ENCODE results near the gene HLX. TPM values are rescaled to one million over a fixed set of nuclear protein-coding genes. Genes with fewer than 3 reads are reported as not detected.

The HLX gene
- total and polyA plus RNA-seq, 2 donors (not counting 1 experiment from before 2014, with no cell fraction given) = 8.2 to 22.3 TPM

DNA sequence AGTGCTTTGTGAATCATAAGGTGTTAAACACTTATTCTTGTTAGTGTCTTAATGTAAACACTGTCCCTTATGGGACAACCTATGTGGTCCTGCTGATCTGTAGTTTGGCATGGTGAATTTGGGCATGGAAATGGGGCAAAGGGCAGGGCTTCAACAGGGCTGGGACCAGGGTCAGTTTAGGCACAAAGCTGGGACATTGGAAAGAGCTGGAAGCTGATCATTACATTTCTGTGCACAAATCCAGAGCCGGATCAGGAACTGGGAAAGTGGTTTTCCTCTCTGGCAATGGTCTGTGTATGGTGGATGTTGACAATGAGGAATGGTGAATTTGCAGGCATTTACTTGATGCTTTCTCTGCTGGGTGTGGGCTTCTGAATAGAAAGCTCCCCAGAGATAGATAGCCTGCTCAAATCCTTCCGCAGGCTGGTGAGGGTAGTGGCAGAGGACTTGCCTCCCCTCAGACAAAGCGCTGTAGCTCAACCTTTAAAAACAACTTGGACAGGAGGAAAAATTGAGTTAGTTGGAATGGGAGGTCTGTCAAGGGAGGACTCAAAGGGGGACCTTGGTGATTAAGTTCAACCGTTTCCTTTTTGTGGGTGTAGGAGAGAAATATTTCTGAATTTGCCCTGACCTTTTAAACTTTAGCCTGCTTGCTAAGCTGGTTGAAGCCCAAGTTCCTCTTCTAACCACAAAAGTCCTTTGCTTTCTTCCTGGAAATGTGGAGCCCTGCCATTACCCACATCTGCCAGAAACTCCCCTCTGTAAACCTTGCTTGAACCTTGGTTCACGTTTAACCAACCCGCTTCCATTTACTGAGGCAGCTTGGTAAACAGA is 35.3 kb downstream of the HLX start:
- Histone ChIP-seq H3K4me1 (ENCODE audit: control insufficient read depth, extremely low read depth, insufficient read depth, low read length) (no peaks in the 10 kb centered on the region), H3K27me3 (ENCODE audit: control insufficient read depth, insufficient read depth, low read length) (no peaks in the 10 kb centered on the region), H3K4me3 (replicated peaks in 1 of 4; ENCODE audit: control extremely low read depth in 1 of 4, insufficient read depth in 1 of 4, low read depth in 3 of 4, low read length in 4 of 4) (no peak overlapping the region), H3K9ac (ENCODE audit: insufficient read depth, low read length) (no peak overlapping the region), H3K79me2 (ENCODE audit: control insufficient read depth, insufficient read depth, low read length) (no peaks in the 10 kb centered on the region), H3K36me3 (ENCODE audit: control insufficient read depth, insufficient read depth, low read length) (no peaks in the 10 kb centered on the region), H4K20me1 (ENCODE audit: control insufficient read depth, extremely low read depth, insufficient read depth, low read length) (no peaks in the 10 kb centered on the region), H3K4me2 (ENCODE audit: extremely low read depth, insufficient read depth, low read length) (no peak overlapping the region), H3K27ac (ENCODE audit: insufficient read depth, low read length) (no peak overlapping the region), H3K9me3 (ENCODE audit: control insufficient read depth, insufficient read depth, low read depth, low read length) (no peaks in the 10 kb centered on the region), H2AFZ (ENCODE audit: low read length) (no peak overlapping the region)
- TF ChIP-seq, protein P1, sequence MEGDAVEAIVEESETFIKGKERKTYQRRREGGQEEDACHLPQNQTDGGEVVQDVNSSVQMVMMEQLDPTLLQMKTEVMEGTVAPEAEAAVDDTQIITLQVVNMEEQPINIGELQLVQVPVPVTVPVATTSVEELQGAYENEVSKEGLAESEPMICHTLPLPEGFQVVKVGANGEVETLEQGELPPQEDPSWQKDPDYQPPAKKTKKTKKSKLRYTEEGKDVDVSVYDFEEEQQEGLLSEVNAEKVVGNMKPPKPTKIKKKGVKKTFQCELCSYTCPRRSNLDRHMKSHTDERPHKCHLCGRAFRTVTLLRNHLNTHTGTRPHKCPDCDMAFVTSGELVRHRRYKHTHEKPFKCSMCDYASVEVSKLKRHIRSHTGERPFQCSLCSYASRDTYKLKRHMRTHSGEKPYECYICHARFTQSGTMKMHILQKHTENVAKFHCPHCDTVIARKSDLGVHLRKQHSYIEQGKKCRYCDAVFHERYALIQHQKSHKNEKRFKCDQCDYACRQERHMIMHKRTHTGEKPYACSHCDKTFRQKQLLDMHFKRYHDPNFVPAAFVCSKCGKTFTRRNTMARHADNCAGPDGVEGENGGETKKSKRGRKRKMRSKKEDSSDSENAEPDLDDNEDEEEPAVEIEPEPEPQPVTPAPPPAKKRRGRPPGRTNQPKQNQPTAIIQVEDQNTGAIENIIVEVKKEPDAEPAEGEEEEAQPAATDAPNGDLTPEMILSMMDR (conservative IDR thresholded peaks at IDR 0.05 in 1 of 2, IDR thresholded peaks at IDR 0.05 in 1 of 2; ENCODE audit: low read depth in 1 of 2, low read length in 2 of 2) = no peak
- no peak for TF ChIP-seq EZH2 (IDR thresholded peaks at IDR 0.05; ENCODE audit: low read length, missing control alignments)
- DNase-seq (ENCODE audit: low read depth in 2 of 2) = no peak

DNA sequence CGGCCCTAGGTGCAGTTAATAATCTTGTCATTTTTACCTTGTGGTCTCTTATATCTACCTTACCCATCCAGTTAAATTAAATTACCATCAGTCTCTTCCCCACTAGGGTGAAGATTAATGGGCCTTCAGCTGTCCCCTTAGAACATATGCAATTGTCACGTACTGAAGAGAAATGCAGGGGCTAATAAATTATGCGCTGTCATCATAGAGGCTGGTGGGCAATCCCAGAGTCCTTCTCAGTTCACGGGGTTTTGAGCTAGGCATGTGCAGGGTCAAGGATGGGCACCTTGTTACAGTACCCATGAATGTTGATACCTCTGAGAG is 35.8 kb downstream of the HLX start:
- H3K79me2 ChIP-seq (ENCODE audit: control insufficient read depth, insufficient read depth, low read length) = no peaks in the 10 kb centered on the region
- H3K27ac ChIP-seq (ENCODE audit: insufficient read depth, low read length) = no peak overlapping the region
- TF ChIP-seq EZH2 (IDR thresholded peaks at IDR 0.05; ENCODE audit: low read length, missing control alignments) = no peak
- TF ChIP-seq, protein P1 (conservative IDR thresholded peaks at IDR 0.05 in 1 of 2, IDR thresholded peaks at IDR 0.05 in 1 of 2; ENCODE audit: low read depth in 1 of 2, low read length in 2 of 2) = no peak
- H3K9ac ChIP-seq (ENCODE audit: insufficient read depth, low read length) = no peak overlapping the region
- no peak overlapping the region for H2AFZ ChIP-seq (ENCODE audit: low read length)
- DNase-seq (ENCODE audit: low read depth in 2 of 2) = no peak
- no peaks in the 10 kb centered on the region for H3K27me3 ChIP-seq (ENCODE audit: control insufficient read depth, insufficient read depth, low read length)
- no peaks in the 10 kb centered on the region for H3K36me3 ChIP-seq (ENCODE audit: control insufficient read depth, insufficient read depth, low read length)
- no peaks in the 10 kb centered on the region for H4K20me1 ChIP-seq (ENCODE audit: control insufficient read depth, extremely low read depth, insufficient read depth, low read length)
- H3K4me1 ChIP-seq (ENCODE audit: control insufficient read depth, extremely low read depth, insufficient read depth, low read length) = no peaks in the 10 kb centered on the region
- H3K9me3 ChIP-seq (ENCODE audit: control insufficient read depth, insufficient read depth, low read depth, low read length) = no peaks in the 10 kb centered on the region
- no peak overlapping the region for H3K4me3 ChIP-seq (replicated peaks in 1 of 4; ENCODE audit: control extremely low read depth in 1 of 4, insufficient read depth in 1 of 4, low read depth in 3 of 4, low read length in 4 of 4)
- H3K4me2 ChIP-seq (ENCODE audit: extremely low read depth, insufficient read depth, low read length) = no peak overlapping the region

DNA sequence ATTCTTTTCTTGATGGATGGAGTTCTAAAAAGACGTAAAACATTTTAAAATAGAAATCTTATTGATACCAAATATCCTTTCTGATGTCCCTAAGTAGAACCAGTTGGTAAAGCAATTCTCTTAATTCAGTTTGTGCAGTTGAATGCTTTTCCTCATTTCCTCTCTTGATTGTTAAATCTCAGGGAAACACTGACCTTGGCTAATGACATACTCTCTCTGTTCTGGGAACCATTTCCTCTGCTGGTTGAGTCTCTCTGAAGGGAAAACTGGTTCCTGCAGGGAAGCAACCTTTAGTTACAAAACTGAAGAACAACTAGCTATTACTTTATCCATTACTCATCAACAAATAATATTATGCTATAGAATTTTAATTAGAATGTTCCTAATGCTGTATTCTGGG is 36.7 kb downstream of the HLX start:
- H3K27ac ChIP-seq (ENCODE audit: insufficient read depth, low read length) = no peak overlapping the region
- H3K4me3 ChIP-seq (replicated peaks in 1 of 4; ENCODE audit: control extremely low read depth in 1 of 4, insufficient read depth in 1 of 4, low read depth in 3 of 4, low read length in 4 of 4) = no peak overlapping the region
- no peak overlapping the region for H3K9ac ChIP-seq (ENCODE audit: insufficient read depth, low read length)

More for the DNA sequence above, 36.7 kb downstream of the HLX start:
- no peaks in the 10 kb centered on the region for H3K4me1 ChIP-seq (ENCODE audit: control insufficient read depth, extremely low read depth, insufficient read depth, low read length)
- no peaks in the 10 kb centered on the region for H4K20me1 ChIP-seq (ENCODE audit: control insufficient read depth, extremely low read depth, insufficient read depth, low read length)
- no peak for TF ChIP-seq EZH2 (IDR thresholded peaks at IDR 0.05; ENCODE audit: low read length, missing control alignments)
- TF ChIP-seq, protein P1 (conservative IDR thresholded peaks at IDR 0.05 in 1 of 2, IDR thresholded peaks at IDR 0.05 in 1 of 2; ENCODE audit: low read depth in 1 of 2, low read length in 2 of 2) = no peak
- H3K9me3 ChIP-seq (ENCODE audit: control insufficient read depth, insufficient read depth, low read depth, low read length) = no peaks in the 10 kb centered on the region
- H2AFZ ChIP-seq (ENCODE audit: low read length) = no peak overlapping the region
- no peaks in the 10 kb centered on the region for H3K36me3 ChIP-seq (ENCODE audit: control insufficient read depth, insufficient read depth, low read length)
- no peak for DNase-seq (ENCODE audit: low read depth in 2 of 2)
- no peak overlapping the region for H3K4me2 ChIP-seq (ENCODE audit: extremely low read depth, insufficient read depth, low read length)
- H3K27me3 ChIP-seq (ENCODE audit: control insufficient read depth, insufficient read depth, low read length) = no peaks in the 10 kb centered on the region
- no peaks in the 10 kb centered on the region for H3K79me2 ChIP-seq (ENCODE audit: control insufficient read depth, insufficient read depth, low read length)
